C4-2B (cell line): ENCODE data around the gene DNAJA4.

ENCODE experiments used
- CTCF ChIP-seq: fragments of 450-650 bp; conservative IDR thresholded peaks from 2 replicates; pipeline ENCODE4 v1.5.1; 2017; ENCODE audit warnings: mild to moderate bottlenecking
- ZFX ChIP-seq: fragments of 450-650 bp; IDR thresholded peaks from 2 replicates; pipeline ENCODE4 v1.6.1; 2017

- TF ChIP-seq CTCF: no peak
- TF ChIP-seq ZFX: no peak
Observed at GRCh38 chr15:78320183-78320582, 55.8 kb downstream of the DNAJA4 start.
